Measurements from ENCODE around the gene SPDYE5. TPM values are rescaled to one million over a fixed set of nuclear protein-coding genes. Genes with fewer than 3 reads are reported as not detected.
A peak's percentile ranks its signal among the peaks of the same experiment; 100 is the strongest.
"Not testable (repeated sequence)": the region's sequence is repeated elsewhere in the genome, so short reads cannot be mapped to it uniquely, and the experiment has no call there.

The SPDYE5 gene
- total and polyA plus RNA-seq, 9 of the 15 experiments (the other 6 are each of a cell fraction or from before 2014, with no cell fraction given) = 0.07 to 0.28 (median 0.13) TPM; not detected in 6

- intact Hi-C loops (cut with micrococcal nuclease); H3K9ac ChIP-seq (ENCODE audit: insufficient read depth in 1 of 2, low read depth in 2 of 2, low read length in 2 of 2): not testable (repeated sequence)
Measured at GRCh38 chr7:75521727-75522126, 29.6 kb downstream of the SPDYE5 start.

GRCh38 chr7:75527224-75527722 is 35.2 kb downstream of the SPDYE5 start:
- Histone ChIP-seq H3K27ac (ENCODE audit: extremely low read depth, low read depth, low read length) (peak overlapping the region; percentile 83), H2AFZ (ENCODE audit: low read depth, low read length) (peak overlapping the region; percentile 93; the same call in 1 of the 2 replicates), H3K36me3 (ENCODE audit: control insufficient read depth, insufficient read depth, low read length) (peaks cover 39% of the 10 kb centered on the region), H3K4me3 (peak overlapping the region; percentile 92), H3K79me2 (ENCODE audit: control insufficient read depth, insufficient read depth, low read length) (peaks cover 39% of the 10 kb centered on the region), H3K9ac (ENCODE audit: insufficient read depth in 1 of 2, low read depth in 2 of 2, low read length in 2 of 2) (peak overlapping the region; percentile 90 to 100), H3K4me1 (replicated peaks in 1 of 2; ENCODE audit: control insufficient read depth in 2 of 2, insufficient read depth in 2 of 2, low read length in 2 of 2) (peaks cover 8 to 25% of the 10 kb centered on the region in 2 experiments; a peak in 4 of 5 replicates), H3K4me2 (ENCODE audit: insufficient read depth, low read length) (peak overlapping the region; percentile 96)
- H3K9me1 ChIP-seq (ENCODE audit: control insufficient read depth, insufficient read depth, low read length); CTCF ChIA-PET (ENCODE audit: low intra/inter-chr PET ratio); FAIRE-seq; H4K20me1 ChIP-seq (replicated peaks; ENCODE audit: control insufficient read depth, insufficient read depth, low read length); in situ Hi-C loops (cut with MboI); BruUV-seq (replicated peaks); H3K27me3 ChIP-seq (ENCODE audit: control insufficient read depth in 2 of 2, insufficient read depth in 2 of 2, low read length in 2 of 2); H3K9me3 ChIP-seq (replicated peaks; ENCODE audit: control insufficient read depth, insufficient read depth, low read depth, low read length); TF ChIP-seq FOXM1 (IDR thresholded peaks at IDR 0.05; ENCODE audit: low read depth); CREB1 (IDR thresholded peaks at IDR 0.05): not testable (repeated sequence)
- ATAC-seq (peak; percentile 45), DNase-seq (ENCODE audit: extremely low read depth in 1 of 4, low spot score in 3 of 4) (peak; percentile 11 to 33 (median 25))
- POLR2A ChIA-PET = interaction anchor here (1.3 kb wide), 1 partner anchor 207 kb away, joined by 3 read pairs; no protein-coding TSS in a partner anchor
- intact Hi-C loops (cut with micrococcal nuclease) = loop anchor here (5.0 kb wide), 1 partner anchor 235 kb away; no protein-coding TSS in a partner anchor
- WGBS (ENCODE audit: insufficient coverage, low coverage, missing lambda C conversion rate) = under 1% methylated on average over 36 of the region's 37 CpGs
- TF ChIP-seq SMAD4 (CRISPR knock-in tag; conservative IDR thresholded peaks at IDR 0.05) (0 out of 2 replicates have a peak, but pooled peaks have one; percentile 31), NR1H2 (CRISPR knock-in tag; IDR thresholded peaks at IDR 0.05) (0 out of 2 replicates have a peak, but pooled peaks have one; percentile 6), CBX1 (IDR thresholded peaks at IDR 0.05; ENCODE audit: low read depth) (0 out of 2 replicates have a peak, but pooled peaks have one; percentile 1), CCNT2 (IDR thresholded peaks at IDR 0.05; ENCODE audit: borderline replicate concordance, extremely low read depth, insufficient read length, low read depth, low read length) (peak; percentile 18), FOXM1 (CRISPR knock-in tag; IDR thresholded peaks at IDR 0.05; ENCODE audit: low read depth) (0 out of 2 replicates have a peak, but pooled peaks have one; percentile 20), EGR1 (conservative IDR thresholded peaks at IDR 0.05) (peak; percentile 47; the same call in 1 of the 2 replicates), CREB1 (CRISPR knock-in tag; IDR thresholded peaks at IDR 0.05) (0 out of 2 replicates have a peak, but pooled peaks have one; percentile 23), CBX3 (IDR thresholded peaks at IDR 0.05; ENCODE audit: borderline replicate concordance in 1 of 2, low read length in 2 of 2) (0 out of 3 replicates have a peak, but pooled peaks of 1 of the 2 experiments have one; percentile 13), ZNF263 (CRISPR knock-in tag; IDR thresholded peaks at IDR 0.05; ENCODE audit: borderline replicate concordance) (peak; percentile 85), CREM (IDR thresholded peaks at IDR 0.05; ENCODE audit: low read depth) (0 out of 2 replicates have a peak, but pooled peaks have one; percentile 11)
- TF ChIP-seq, protein P1, sequence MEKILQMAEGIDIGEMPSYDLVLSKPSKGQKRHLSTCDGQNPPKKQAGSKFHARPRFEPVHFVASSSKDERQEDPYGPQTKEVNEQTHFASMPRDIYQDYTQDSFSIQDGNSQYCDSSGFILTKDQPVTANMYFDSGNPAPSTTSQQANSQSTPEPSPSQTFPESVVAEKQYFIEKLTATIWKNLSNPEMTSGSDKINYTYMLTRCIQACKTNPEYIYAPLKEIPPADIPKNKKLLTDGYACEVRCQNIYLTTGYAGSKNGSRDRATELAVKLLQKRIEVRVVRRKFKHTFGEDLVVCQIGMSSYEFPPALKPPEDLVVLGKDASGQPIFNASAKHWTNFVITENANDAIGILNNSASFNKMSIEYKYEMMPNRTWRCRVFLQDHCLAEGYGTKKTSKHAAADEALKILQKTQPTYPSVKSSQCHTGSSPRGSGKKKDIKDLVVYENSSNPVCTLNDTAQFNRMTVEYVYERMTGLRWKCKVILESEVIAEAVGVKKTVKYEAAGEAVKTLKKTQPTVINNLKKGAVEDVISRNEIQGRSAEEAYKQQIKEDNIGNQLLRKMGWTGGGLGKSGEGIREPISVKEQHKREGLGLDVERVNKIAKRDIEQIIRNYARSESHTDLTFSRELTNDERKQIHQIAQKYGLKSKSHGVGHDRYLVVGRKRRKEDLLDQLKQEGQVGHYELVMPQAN (IDR thresholded peaks at IDR 0.05; ENCODE audit: borderline replicate concordance) = 0 out of 2 replicates have a peak, but pooled peaks have one; percentile 9

More at GRCh38 chr7:75521727-75522126, 29.6 kb downstream of the SPDYE5 start:
- H4K20me1 ChIP-seq (replicated peaks; ENCODE audit: control insufficient read depth, insufficient read depth, low read length); DNase-seq (ENCODE audit: extremely low read depth in 1 of 4, low spot score in 3 of 4); H3K4me1 ChIP-seq (replicated peaks in 1 of 2; ENCODE audit: control insufficient read depth in 2 of 2, insufficient read depth in 2 of 2, low read length in 2 of 2); H3K9me1 ChIP-seq (ENCODE audit: control insufficient read depth, insufficient read depth, low read length); in situ Hi-C loops (cut with MboI); FAIRE-seq; H3K27ac ChIP-seq (ENCODE audit: extremely low read depth, low read depth, low read length); CTCF ChIA-PET (ENCODE audit: low intra/inter-chr PET ratio); BruUV-seq (replicated peaks); H2AFZ ChIP-seq (ENCODE audit: low read depth, low read length); H3K4me2 ChIP-seq (ENCODE audit: insufficient read depth, low read length); POLR2A ChIA-PET; H3K9me3 ChIP-seq (replicated peaks; ENCODE audit: control insufficient read depth, insufficient read depth, low read depth, low read length); H3K4me3 ChIP-seq; H3K27me3 ChIP-seq (ENCODE audit: control insufficient read depth in 2 of 2, insufficient read depth in 2 of 2, low read length in 2 of 2); ATAC-seq: not testable (repeated sequence)
- H3K79me2 ChIP-seq (ENCODE audit: control insufficient read depth, insufficient read depth, low read length) = peaks cover 48% of the 10 kb centered on the region
- H3K36me3 ChIP-seq (ENCODE audit: control insufficient read depth, insufficient read depth, low read length) = peaks cover 61% of the 10 kb centered on the region
- 0 out of 2 replicates have a peak, but pooled peaks have one; percentile 47 for TF ChIP-seq TRIM28 (IDR thresholded peaks at IDR 0.05)

Data from K562 (cell line).